Activated T-cell treated with anti-CD3 and anti-CD28 coated beads for 24 hours (primary cell): ENCODE measurements around the gene AGA.

Experiments used
- DNase-seq: peaks from one replicate; pipeline ENCODE4 v3.0.0-alpha.2; 2020; ENCODE audit warnings: low read depth

The AGA gene

DNA sequence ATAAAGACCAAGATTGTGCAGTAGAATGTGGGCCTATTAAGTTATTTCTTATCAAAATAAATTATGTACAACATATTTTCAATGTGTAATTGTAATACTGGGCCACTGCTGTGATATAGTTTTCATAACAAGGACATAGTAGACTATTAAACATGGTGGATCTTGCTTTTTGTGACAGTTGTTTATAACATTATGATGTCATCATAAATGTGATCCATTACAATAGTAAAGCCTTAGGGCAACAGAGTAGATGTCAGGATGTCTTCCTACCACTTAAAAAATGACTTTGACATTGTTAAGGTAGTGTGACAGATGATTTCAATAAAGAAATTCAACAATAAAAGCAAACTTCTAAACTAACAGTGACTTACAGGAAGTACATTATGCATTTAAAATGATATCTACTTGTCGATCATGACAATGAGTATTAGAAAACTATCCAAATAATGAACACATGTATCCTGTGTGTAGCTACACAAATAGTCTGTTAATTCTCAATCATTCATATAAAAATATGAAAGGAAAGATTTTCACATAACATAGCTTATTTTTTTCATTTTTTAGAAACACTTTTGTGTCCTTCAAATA is 5.3 kb upstream of the AGA start:
- DNase-seq = no peak

DNA sequence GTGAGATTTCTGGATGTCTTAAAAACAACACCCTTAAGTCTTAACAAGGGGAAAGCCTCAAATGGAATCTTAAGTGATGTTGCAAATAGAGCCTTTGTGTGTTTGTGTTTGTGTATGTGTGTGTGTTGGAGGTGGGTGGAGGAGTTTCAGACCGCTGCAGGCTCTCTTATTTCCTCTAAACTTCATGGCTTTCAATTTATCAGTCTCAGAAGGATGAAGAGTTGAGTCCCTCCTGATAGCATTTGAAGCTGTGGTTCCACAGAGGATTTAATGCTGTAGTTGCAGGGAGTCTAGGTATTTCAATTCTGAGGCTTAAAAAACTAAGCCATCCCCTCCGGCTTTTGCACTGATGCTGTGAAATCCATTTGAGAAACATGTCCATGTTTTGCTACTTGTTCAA is 4.3 kb upstream of the AGA start:
- no peak for DNase-seq

DNA sequence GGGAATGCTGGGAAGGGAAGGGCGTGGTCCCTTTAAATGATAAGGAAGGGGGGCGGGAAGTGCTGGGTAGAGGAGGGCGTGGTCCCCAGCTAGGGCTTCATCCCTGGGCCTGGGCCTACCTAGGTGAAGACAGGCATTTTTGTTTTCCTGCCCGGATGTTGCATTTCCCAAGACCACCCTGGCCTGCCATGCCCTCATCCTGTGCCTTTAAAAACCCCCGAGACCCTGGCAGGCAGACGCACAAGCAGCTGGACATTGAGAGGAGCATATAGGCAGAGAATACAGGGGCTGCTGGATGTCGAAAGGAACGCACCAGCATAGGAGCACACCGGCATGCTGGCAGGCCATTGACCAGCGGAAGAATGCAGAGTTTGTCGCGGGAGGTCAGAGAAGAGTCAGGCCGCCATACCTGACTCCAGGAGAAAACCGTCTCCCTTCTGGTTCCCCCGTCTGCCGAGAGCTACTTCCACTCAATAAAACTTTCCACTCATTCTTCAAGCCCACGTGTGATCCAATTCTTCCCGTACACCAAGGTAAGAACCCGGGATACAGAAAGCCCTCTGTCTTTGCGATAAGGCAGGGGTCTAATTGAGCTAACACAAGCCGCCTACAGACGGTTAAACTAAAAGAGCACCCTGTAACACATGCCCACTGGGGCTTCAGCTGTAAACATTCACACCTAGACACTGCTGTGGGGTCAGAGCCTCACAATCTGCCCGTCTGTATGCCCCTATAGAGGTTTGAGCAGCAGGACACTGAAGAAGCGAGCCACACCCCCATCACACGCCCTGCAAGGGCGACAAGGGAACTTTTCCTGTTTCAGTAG is 2.9 kb upstream of the AGA start:
- DNase-seq = no peak

DNA sequence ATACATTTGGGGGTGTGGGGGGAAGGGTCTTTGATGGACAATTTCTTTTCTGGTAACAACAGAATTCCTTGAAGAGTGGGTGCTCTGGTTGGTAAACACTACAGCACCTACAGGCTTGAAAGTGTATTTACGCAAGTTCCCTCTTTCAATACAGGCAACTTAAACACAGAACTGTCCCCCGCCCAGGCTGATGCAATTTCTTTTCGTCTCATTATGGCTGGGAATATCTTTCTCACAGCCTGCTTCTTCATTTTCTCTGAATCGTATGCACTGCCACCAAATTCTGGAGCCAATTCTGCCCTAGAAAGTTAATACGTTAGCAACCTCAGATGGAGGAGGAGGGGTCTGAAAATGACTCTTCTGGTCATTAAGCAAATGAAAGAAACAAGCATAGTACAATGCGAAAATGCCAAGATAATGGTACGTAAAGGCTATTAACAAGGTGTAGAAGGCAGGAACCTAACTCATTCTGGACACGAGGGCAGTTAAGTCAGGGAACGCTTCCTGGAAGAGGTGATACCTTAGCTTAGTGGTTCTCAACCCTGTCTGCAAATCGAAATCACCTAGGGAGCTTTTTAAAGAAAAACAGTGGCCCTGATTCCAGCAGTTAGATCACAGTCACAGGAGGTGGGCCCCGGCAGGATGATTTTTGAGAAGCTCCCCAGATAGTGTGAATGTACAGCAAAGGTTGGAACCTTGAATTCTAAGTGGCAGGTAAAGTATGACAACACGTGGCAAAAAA is 1.0 kb downstream of the AGA start:
- DNase-seq = peak; percentile 1

DNA sequence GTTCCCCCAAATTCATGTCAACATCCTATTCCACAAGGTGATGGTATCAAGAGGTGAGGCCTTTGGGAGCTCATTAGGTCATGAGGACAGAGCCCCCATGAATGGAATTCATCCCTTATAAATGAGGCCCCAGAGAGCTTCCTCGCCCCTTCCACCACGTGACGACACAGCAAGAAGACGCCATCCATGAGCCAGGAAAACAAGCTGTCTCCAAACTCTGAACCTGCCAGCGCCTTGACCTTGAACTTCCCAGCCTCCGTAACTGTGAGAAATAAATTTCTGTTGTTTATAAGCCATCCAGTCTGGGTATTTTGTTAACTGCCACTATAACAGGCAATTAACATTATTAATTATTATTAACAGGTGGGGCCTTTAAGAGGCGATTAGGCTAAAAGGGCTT is 5.8 kb downstream of the AGA start:
- DNase-seq = no peak

DNA sequence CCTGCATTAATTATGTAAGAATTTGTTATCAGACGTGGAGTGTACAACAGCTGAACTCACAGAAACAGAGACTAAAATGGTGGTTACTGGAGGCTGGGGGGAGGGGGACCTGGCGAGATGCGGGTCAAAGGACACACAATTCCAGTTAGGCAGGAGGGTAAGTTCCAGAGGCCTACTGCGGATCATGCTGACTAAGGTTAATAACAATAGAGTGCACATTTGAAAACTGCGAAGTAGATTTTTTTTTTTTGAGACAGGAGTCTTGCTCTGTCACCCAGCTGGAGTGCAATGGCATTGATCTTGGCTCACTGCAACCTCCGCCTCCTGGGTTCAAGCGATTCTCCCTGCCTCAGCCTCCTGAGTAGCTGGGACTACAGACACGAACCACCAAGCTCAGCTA is 7.6 kb downstream of the AGA start:
- DNase-seq = no peak

DNA sequence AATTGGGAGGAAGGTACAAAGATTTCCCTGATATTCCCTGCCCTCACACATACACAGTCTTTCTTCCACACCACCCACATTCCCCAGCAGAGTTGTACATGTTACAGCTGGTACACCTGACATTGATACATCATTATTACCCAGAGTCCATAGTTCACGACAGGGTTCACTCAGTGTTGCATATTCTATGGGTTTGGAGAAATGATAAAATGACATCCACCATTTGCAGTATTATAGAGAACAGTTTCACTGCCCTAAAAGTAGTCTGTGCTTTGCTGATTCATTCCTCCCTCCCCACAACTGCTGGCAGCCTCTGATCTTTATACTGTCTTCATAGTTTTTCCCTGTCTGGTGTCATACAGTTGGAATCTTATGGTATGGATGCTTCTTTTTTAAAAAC is 15.0 kb downstream of the AGA start:
- DNase-seq = no peak

DNA sequence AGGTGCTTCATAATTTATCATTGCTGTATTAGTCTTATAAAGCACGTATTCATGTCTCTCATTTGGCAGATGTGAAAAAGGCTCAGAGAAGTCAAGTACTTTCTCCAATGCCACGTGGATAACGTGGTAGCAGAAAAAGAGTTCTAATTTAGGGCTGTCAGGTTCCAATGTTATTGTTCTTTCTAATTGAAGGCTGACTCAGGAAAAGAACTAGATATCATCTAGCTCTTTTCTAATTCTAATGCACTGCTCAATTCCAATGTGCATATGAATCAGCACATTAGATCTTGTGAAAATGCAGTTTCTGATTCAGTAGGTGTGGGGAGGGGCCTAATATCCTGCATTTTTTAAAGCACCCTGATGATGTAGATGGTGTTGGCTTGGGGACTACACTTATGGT is 22.8 kb downstream of the AGA start:
- DNase-seq = no peak

DNA sequence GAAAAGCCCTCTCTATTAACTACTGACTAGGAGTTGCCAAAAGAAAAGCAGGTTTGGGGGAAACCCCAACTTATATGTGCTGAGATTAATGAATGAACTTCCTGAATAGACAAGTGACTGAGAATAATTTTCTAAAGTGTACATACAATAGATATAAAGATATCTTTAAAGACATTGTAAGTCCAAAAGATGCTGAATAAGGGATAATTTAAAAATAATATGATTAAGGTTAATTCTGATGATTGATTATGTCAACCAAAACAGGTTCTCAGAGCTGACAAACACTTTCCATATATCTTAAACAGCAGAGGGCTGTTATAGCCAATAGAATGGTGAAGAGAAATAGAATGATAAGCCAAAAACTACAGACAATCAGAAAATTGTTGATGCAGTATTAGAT is 28.6 kb downstream of the AGA start:
- no peak for DNase-seq

DNA sequence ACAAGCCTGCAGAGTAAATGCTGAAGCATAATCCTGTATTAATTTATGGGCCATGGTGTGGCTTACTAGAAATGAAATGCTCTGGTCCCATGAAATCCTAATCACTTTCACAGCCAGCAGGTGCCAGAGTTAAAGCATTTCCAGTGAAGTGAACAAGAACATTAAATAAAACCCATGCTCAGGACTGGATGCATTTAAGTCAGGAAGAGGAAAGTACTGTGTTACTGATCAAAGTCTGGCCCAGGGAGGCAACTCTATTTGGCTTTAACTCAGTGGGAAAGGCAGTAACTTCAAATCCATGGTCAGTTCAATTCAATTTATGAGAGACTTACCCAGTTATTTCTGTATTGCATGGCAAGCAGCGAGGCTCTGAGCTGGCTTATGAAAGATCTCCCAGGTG is 29.2 kb downstream of the AGA start:
- no peak for DNase-seq

DNA sequence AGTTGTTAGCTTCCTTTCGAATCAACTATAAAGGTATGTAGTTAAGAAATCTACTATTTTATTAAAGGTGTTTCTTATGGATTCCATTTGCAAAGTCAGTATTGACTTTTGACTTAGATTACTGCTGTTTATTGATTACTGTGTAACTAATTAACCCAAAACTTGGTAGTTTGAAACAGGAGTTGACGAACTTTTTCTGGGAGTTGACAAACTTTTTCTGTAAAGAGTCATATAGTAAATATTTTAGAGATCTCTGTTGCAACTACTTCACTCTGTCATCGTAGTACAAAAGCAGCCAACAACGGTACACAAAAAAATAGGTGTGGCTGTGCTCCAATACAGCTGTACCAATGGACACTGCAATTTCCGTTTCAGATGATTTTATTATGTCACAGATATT is 30.2 kb downstream of the AGA start:
- no peak for DNase-seq

DNA sequence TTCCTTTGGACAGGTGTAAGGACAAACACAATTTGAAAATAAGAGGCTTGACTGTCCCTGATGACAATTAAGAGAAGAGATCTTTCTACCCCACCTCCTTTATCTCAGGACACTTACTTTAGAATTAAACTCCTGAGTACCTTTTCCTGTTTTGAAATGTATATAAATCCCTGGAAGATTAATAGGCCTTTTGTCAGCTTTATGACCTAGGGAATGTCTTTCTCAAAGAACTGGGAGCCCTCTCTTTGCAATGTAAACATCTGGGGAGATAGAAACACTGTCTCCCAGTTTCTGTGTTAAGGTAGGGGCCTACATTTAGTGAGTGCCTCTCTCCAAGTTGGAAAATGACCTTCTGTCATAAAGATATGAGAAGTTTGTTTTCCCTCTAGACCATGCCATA is 31.7 kb downstream of the AGA start:
- DNase-seq = no peak

DNA sequence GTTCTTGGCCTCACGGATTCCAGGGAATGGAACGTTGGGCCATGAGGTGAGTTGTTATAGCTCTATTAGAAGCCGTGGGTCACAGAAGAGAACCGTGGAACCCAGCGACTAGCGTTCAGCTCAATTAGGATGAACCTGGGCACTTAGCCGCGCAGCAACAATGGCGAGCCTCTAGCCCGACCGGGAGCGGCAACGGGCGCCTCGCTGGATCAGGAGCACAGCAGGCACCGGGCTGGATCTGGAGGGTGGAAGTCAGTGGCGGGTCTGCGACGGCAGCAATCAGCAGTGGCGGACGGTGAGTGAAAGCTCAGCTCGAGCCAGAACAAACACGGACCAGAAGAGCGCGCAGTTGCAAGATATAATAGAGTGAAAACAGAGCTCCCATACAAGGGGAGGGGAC is 34.2 kb downstream of the AGA start:
- no peak for DNase-seq

DNA sequence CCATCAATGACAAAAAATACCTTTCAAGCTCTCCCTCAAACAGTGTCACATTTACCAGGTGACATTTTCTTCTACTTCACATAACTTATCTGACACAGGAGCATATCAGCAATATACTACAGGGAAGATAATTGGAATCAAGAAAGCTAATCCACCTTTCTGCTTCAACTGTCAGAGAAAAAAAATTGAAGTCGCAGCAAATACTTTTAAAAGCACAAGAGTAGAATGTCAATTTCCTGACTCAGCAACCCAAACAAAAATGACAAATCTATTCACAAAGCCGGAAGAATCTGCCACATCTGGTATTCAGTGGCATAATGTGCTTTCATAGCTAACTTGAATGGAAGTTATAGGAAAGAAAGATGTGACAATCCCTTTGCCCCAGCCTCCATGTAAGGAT is 36.7 kb downstream of the AGA start:
- DNase-seq = no peak

DNA sequence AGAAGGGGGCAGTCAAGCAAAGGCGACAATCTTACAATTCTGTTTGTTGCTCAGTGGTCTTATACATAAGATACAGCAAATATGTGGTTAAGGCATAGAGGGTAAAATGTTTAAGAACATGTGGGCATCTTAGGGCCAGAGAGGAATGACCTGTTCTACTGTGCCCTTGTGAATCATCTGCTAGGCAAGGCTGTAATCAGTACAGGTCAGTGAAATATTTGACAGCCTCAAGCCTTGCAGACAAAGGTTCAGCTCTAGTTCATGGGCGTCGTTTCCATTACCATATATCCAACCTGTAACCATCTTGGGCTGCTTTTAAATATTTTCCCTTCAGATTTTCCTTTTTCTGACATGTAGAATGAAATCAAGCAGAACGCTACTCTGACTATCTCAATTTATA is 37.3 kb downstream of the AGA start:
- no peak for DNase-seq

DNA sequence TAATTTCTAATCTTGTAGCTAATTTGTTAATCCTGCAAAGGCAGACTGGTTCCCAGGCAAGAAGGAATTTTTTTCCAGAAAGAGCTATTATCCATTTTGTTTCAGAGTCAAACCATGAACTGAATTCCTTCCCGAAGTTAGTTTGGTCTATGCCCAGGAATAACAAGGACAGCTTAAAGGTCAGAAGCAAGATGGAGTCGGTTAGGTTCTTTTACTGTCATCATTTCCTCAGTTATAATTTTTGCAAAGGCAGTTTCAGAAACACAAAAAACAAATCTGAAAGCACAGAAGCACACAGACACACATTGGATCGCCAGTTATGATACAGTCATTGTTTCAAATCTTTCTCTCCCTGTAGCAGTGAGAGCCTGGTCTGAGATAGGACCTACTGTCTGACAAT is 37.9 kb downstream of the AGA start:
- DNase-seq = no peak

DNA sequence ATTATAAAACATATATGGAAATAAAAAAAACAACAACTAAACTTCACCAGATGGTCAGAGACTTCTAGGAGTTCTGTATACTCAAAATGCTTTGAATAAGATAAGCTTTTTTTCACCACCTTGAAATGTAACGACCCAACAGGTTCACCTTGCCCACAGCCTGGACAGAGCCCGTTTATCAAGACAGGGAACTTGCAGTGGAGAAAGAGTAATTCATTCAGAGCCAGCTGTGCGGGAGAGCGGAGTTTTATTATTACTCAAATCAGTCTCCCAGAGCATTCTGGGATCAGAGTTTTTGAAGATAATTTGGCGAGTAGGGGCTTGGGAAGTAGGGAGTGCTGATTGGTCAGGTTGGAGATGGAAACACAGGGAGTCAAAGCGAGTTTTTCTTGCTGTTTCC is 38.5 kb downstream of the AGA start:
- DNase-seq = no peak

DNA sequence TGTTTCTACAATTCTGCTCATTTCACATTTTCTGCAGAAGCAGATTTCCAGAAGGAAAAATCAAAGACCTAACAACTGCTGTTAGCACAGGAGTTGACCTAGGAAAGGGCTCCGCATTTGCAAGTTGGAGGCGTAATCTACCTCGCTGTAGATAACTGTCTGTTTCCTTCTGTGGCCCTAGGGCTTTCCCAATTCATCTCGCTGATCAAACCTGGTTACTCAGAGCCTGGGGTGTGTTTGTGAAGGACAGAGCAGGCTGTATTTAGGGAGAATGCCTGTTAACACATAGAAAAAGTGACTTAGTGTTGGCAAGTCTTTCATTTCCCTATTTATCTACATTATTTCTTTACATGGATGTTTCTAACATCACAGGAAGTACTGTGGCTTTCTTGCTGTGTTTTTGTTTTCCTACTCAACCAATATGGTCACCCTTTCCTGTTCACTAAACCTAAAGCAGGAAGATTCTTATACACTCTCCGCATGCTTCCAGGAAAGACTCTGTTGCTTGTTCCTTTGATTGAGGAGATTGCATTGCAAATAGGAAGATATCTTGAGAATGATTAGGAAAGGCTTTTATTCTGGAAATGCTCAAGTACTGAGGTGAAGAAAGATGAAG is 40.5 kb downstream of the AGA start:
- DNase-seq = no peak

DNA sequence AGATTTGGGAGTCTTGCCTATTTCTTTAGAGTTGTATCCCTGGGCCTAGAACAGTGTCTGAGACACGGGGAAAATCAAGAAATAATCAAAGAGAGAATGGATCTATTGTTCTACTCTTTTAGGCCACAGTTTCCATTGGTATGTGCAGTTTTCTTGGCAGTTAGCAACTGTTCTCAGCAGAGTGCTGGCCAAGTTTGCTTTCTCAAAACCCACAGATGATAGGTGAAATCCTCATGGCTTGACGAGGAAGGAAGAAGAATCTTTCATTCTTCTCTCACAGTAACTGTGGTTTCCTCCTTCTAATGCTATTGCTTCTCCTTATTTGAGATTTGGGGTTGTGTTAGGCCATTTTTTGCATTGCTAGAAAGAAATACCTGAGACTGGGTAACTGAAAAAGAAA is 42.2 kb downstream of the AGA start:
- no peak for DNase-seq

DNA sequence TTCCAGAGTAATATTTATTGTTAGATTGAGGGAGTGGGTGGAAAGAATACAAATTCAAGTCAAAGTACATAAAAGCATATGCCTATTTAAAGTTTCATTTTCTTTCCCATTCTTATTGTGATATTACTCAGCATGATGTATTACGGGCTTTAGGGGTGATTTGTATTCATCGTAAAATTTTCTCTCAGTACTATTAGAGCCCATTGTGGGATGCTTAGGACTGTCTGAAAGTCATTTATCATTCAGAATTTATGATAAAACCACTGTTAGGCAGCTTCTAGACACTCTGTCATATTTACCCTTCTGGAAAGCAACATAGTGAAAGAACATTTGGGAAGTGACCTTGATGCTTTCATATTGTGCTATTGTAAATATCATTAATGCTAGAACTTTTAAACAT is 45.9 kb downstream of the AGA start:
- DNase-seq = no peak

DNA sequence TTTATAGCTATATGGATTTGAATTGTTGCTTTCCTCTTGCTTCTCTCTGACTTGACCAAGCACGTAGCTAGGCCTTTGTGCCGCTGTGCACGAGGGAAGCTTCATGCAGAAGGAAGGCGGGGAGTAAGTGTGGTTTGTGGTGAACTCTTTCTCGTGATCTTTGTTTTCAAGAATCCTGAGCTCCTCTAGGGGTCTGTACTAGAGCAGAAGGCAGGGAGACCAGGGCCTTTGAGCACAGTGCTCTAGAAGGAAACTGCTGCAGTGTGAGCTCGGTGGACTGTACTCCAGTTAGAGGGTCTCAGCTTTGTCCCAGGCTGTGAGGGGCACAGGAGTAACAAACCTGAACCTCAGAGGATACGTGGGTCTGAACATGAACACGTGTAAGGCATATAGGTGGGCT is 49.0 kb downstream of the AGA start:
- DNase-seq = no peak

DNA sequence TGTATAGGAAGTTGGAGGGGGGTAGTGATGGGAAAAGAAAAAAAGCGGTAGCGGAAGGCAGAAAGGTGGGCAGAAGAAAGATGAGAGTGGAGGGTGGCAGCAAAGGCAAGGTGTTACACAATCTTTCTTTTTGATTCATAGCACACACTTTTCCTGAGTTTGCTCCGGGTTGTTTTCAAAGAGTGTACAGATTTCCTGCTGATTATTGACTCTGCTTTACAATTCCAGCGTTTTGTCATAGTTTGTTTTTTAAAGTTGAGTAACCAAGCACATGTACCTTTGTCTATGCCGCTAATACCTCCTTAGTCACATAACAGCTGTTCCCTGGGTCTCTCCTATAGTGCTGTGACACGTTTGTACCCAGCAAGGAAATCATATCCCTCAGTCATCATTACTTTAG is 50.3 kb downstream of the AGA start:
- no peak for DNase-seq

DNA sequence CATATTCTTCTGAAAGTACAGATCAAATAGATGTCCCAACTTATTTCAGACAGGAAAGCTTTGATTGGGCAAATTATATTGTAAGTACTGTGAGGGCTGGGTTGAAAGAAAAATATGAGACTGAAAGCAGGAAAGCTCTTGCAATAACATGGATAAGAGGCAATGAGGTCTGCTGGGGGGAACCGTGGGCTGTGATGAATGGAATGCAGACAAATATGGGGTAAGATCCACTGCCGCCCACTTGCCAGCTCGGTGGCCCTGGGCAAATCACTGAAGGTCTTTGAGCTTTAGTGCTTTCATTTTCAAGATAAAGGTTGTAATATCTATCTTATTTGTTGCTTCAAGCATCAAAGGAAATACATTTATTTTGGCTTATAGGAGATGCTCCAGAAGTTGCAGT is 51.0 kb downstream of the AGA start:
- no peak for DNase-seq
